Stimulated activated CD8-positive, alpha-beta memory T cell treated with anti-CD3 and anti-CD28 coated beads, Interleukin-15, amount 100 ng/mL, for 24 hours (primary cell): ENCODE data around the gene STH.

ENCODE experiments used
- DNase-seq: peaks from one replicate; pipeline ENCODE4 v3.0.0-alpha.2; 2020; ENCODE audit warnings: low read depth

The STH gene

DNA sequence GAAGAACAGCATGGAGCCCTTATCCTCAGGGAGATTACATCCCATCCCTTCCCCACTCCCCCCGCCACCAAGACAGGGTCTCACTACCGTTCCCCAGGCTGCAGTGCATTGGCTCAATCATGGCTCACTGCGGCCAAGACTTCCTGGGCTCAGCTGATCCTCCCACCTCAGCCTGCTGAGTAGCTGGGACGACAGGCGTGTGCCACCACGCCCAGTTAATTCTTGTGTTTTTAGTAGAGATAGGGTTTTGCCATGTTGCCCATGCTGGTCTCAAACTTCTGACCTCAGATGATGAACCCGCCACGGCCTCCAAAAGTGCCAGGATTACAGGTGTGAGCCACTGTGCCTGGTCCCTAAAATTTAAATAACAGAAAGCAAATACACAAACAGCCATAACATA, 48.8 kb downstream of the STH start:
- DNase-seq = no peak
